AG20443 (cell line): ENCODE measurements around the gene COL6A3.
"Not testable (repeated sequence)": the region's sequence is repeated elsewhere in the genome, so short reads cannot be mapped to it uniquely, and the experiment has no call there.

Experiments
- DNase-seq: peaks from one replicate; pipeline ENCODE4 v3.0.0; 2012; ENCODE audit warnings: low spot score, mixed read lengths

COL6A3 gene

DNA sequence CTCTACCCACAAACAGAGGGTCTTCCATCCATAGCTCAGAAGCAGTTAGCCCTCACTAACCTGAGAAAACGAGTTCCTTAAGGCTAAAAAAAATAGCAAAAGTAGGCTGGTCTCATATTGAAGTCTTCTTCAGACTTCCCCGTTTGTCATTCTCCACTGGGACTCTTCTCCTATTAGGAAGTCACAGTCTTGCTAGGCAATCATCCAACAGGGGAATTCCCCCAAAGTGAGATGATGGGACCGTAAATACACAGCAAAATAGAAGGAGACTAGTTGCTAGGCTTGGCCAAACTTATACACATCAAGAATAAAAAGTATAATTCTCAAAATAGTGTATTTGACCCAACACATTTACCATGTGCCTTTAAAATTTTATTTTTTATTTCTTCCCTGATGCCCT lies 34.3 kb downstream of the COL6A3 start:
- DNase-seq = no peak

DNA sequence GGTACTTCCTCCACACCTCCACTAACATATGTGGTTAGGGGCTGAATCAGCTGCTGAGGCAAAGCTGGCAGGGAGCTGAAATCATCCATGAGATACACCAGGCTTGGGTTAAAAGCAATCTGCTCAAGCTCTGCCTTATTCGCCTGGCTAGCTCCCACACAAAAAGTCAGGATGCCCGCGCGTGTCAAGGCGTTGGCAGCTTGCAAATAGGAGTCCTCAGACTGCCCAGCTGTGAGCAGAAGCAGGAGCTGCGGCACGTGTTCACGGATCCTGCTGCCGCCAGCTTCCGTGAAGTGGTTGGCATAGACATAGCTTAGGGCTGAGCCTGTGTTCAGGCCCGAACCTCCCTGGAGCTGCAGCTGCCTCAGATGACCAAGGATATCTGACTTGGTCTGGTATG lies 35.3 kb downstream of the COL6A3 start:
- no peak for DNase-seq

DNA sequence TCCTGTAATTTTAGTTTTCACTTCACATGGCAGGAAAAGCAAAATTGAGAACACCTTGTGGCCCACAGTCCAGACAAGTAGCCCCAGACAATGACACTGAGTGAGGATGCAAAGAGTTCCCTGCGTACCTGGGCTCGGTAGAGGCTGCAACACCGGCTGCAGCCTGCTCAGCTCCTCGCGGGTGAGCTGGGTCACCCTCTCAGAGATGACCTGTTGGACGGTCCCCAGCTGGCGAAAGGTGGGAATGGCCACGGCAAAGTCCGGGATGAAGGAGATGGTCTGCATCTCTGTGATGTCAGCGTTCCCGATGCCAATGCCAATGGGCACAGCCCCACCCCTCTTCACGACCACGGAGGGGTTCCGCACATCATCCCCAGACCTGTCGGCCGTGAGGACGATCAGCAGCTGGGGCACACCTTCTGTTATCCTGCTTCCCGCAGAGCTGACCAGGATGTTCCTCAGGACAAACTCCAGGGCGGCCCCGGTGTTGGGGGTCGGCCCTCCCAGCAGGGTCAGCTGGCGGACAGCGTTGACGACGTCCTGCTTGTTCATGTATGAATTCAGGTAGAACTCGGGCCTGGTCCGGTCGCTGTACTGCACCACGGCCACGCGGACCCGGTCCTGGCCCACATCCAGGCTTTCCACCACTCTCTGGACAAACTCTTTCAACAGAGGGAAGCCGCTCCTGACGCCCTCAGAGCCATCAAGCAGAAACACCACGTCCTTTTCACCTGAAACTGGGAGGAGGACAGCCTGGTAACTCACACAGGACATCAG lies 39.5 kb downstream of the COL6A3 start:
- DNase-seq = no peak

DNA sequence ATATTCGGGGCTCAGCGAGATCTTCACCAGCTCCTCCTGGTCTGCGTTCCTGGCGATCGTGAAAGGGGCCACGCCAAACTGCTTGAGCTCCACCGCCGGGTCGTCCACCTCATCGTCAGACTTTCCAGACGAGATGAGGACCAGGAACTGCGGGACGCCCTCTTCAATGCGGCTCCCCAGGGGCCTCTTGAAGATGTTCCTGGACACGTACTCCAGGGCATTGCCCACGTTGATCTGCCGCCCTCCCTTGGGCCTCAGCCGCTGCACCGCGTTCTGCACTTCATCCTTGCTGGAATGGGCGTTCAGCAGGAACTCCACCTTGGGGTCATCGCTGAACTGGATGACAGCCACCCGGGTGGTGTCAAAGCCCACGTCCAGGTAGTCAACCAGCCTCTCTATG lies 42.1 kb downstream of the COL6A3 start:
- DNase-seq = no peak

DNA sequence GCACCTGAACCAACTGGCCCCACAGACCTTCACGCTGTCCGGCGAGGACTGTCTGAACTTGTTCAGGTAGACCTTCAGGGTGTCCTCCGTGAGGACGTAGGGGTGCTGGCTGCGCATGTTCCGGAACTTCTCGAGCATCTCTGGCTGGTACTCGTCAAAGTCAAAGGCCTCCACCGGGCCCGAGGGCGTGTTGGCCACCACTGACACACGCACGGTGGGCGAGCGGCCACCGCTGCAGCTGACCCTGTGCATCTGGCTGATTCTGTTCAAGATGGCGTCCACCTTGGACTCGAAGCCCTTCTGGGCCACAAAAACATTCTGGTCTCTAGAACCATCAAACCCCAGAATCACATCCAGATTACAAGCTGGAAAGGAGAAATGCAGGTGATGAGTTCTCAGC lies 48.3 kb downstream of the COL6A3 start:
- DNase-seq = no peak

DNA sequence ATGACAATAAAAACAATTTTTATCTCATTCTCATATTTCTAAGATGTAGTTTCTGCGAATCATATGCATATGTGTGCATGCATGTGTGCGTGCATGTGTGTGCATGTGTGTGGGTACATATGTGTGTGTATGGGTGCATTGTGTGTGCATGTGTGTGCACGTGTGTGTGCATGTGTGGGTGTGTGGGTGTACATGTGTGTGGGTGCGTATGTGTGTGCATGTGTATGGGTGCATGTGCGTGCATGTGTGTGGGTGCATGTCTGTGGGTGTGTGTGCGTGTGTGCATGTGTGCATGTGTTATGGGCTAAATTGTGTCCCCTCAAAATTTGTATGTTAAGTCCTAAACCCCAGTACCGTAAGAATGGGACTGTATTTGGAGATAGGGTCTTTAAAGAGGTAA lies 49.3 kb downstream of the COL6A3 start:
- no peak for DNase-seq

DNA sequence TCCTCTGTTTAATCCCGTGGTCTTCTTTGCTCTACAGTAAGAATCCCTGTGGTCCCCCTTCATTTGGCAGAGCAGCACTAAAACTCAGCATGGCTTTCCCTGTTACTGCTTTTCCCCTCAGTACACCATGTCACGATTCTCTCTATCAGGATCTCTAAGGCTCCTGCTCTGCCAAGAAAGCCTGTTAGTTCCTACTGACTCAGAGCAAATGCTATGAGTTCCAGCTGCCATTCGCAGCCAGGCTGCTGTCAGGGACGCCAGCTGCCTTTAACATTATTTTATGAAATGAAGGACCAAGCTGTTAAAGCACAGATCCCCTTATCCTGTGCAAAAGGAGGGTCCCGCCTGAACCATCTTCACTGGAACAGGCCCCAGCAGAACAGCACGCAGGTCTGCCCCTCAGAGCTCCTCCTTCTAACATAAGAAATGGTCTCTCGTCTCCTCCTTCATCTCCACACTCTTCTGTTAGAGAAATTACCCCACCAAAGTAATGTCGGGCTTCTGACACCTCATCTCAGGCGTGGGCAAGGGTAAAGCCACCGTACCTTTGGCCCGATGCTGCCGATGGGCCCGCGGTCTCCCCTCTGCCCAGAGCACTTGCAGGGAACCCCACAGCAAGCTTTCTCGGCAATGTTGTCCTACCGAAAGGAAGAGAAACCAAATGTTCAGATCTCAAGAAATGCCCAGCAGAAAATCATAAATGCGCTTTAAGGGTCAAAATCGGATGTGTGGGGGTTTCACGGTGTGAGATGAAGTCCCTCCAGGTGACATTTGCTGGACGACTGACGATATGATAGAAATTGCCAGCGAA lies 52.6 kb downstream of the COL6A3 start:
- DNase-seq = peak; percentile 76

DNA sequence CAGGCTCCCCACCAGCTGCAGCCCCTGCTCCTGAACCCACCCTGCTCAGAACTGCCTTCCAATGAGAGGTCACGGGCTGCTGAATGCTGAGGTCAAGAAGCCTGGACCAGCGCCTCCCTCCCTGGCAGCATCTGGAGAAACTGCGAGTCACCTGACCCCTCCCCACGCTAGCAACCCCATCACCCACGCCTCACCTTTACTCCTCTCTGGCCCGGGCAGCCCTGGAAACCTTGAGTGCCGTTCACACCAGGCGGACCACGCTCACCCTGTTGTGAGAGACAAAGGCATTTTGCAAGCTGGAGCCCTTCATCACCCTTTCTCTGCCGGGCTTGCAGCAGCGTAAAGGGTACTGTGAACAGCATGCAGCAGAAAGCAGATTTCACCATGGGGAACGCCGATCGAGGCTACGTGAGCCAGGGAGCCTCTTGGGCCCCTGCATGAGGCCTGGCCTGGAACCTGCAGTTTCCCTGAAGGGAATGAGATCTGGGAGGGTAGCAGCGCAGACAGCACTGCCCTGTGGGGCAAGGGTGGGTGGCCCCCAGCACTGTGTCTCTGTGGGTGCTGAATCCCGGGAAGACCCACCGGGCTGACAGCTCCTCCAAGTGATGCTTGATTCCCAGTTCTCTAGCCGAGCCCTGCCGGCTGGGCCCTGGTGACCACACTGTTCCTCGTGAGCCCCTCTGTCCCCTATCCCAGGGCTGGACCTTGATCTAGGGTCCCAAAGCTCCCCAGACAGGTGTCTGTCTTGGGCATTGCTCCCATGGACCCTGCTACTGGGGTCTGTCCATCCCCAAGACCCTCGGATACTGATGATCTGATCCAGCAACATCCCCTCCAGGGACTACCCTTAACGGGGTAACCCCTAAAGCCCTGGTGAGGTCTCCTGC lies 53.8 kb downstream of the COL6A3 start:
- DNase-seq = no peak

DNA sequence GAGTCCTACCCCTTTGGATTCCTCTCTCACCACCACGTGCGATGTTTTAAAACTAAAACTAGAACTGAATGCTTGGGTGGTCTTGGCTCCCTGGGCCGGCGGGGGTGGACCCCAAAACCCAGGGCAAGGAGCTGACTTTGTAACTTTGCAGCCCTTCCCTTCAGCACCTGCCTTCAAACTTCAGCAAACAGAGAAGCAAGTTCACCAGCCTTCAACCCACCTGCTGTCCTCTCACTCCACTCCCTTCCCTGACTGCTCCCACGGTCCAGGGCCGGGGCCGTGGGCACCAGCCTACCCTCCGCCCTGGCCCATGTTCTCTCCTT lies 54.5 kb downstream of the COL6A3 start:
- no peak for DNase-seq

DNA sequence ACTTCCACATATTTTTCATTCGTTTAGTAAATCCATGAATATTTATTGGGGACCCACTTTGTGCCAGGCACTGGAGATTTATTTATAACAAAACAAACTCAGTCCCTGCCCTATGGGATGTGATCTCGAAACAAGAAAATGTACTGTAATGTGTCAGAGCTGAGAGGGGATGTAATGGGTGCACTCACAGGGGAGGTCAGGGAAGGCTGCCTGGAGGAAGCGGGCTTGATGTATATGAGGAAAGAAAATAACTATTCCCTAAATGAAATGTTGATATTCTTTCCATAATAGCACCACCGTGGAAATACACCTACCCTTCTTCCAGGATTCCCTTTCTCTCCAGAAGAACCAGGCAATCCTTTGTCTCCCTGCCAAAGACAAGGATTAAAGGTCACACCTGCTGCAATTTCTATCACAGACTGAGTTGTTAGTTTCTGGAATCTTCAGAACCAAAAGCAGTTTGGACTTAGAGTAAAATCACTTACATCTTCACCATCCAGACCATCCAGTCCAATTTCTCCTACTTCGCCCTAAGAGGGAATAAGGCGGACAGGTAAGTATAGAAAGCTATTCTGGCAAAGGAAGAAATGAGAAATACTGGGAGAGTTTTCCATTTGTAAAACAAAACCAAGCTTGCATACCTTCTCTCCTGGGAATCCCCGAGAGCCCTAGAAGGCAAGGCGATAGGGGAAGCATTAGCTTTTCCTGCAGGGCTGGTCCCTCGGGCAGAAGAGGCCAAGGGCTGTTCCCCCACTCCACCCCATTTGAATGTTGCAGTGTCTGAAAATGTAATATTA lies 55.0 kb downstream of the COL6A3 start:
- DNase-seq = no peak

DNA sequence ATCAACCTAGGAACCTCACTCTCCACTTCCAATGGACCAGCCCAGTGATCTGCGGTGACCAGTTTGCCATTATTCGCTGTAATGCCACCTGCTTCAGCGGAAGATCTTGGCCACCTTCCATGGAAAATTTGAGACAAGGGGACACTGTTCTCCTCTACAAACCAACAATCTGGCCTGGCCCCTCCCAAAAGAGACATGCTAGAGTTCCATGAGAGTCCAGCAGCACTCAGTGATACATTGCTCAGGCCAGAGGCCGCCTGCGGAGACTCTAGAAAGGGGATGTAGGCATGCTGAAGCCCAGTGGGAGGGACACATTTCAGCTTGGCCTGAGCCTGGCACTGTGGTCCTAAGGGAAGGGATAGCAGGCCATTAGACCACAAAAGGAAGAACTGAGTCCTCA lies 58.3 kb downstream of the COL6A3 start:
- DNase-seq = no peak

DNA sequence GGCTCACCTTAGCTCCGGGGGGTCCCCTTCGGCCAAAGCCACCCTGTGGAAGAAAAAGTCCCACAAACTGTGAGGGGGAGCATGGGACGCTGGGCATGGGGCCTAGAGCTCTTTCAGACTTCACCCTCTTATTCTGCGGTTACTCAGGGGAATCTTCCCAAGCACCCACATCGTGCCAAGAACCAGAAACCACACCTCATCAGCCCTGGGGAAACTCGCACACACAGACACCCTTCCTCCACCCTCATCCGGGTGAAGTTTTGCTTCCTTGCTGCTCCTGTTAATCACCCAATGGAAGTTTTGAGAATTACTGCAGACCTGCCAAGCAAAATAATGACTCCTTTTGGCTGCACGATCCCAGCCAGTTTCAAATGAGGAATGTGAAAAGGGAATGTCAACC lies 59.1 kb downstream of the COL6A3 start:
- DNase-seq = peak; percentile 36

DNA sequence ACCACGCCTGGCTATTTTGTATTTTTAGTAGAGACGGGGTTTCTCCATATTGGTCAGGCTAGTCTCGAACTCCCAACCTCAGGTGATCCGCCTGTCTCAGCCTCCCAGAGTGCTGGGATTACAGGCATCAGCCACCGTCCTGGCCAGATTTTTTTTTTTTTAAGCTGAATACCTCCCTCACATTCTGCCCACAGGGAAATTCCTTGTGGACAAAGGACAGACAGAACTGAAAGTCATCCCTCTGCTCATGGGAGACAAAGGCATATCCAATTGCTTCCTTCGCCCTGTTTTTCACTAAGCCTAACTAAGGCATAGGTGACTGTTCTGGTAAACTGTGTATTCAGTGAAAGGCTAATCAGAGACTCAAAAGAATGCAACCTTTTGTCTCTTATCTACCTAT lies 59.8 kb downstream of the COL6A3 start:
- not testable (repeated sequence) for DNase-seq

DNA sequence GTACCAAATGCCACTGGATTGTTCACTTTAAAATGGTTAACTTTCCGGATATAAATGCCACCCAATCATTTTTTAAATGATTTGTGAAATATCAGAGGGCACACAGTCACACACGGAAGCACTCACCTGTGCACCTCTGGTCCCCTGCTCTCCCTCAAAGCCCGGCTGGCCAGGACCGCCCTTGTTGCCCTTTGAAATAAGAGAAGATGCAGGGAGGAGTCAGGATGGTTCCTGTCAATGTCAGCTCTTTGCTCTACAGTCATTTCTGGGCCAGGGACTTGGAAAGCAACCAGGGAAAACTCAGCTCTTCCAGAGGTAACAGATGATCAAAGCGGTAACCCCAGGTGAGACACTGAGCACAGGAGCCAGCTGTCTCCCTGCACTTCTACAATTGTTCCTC lies 60.7 kb downstream of the COL6A3 start:
- DNase-seq = no peak

DNA sequence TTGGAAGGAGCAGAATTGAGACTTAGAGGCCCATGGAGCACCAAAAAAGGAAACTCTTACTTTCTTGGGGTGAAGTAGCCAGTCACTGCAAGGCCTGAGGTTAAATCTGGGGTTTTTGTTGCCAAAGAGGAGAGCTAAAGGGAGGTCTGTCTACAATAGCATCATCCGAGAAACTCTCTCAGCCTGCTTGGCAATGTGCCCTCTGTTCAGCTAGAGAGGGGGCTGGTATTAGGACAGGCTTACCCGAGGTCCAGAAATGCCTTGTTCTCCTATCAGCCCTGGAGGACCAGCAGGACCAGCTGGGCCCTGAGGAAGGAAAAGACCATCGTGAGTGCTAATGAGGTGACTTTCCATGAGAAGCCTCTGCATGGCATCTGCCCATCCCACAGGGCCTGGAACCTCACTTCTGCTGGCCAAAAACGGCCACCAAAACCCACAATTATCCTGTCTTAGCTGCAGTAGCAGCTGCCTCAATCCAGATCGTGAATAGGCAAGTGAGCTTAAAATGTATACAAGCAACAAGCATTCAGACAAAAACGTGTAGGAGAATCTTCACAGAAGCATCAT lies 61.6 kb downstream of the COL6A3 start:
- no peak for DNase-seq

DNA sequence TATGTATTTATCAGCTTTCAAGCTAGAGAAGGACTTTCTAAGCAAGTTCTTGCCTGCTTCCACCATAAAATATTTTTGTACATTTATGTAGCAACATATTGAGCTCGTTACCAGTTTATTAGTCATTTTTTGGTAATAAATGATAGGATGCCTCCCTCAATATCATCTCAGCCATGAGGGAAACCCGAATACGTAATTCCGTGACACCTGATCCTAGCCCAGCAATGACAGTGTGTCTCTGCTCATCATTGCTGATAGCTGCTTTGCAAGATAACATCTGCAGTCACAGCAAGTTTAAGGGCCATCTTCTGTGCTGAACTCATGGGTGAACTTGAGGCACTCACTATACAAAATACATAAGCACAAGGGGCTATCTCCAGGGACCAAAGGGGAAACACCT lies 62.2 kb downstream of the COL6A3 start:
- no peak for DNase-seq

DNA sequence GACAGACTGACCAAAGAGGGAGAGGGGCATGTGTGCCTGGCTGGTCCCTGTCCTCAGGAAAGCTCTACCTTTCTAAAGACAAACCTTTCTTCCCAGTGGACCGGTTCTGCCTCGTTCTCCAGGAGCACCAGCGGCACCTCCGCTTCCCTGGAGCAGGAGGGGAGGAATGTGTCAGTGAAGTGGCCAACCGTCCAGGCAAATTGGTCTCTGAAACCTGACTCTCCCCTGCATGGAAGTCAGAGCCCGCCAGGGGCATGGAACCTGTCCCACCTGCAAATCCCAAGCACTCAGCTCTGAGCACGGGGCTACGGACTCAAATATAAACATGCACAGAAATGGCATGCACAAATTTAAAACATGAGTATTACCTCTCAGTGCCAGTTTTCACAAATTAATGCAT lies 62.9 kb downstream of the COL6A3 start:
- DNase-seq = no peak

DNA sequence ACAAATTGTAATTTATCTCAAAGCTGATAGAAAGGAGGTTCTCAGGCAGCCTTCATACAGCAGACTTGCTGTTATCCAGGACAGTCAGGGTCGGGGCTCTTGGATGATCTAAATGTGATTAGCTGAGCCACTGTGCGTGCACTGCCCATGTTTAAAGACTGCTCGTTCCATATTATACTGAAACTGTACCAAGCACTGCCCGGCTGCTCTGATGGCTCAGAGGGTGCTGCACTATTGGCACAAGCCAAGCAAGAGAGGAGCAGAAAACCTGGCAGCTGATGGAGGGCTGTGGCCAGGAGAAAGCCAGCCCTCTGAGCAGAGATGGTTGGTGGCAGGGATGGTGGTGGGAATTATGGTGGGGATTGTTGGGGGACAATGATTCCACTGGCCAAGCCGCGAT lies 63.4 kb downstream of the COL6A3 start:
- no peak for DNase-seq

DNA sequence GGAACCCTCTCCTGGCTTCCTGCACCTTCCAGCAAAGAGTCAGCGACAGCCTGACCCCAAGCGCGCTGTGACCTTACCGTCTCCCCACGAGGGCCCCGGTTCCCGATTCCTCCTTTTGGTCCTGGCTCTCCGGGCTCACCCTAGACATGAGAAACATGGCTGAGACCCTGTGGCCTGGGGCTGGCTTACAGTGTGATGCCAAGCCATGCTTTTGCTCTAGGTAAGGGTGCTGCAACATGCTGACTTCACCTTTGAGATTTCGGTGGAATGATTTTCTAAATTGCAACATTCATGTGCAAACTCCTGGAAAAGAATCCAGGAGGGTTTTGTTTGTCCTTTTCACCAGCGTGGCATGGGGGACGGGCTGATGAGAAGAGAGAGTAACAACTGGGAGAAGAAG lies 63.9 kb downstream of the COL6A3 start:
- DNase-seq = no peak

DNA sequence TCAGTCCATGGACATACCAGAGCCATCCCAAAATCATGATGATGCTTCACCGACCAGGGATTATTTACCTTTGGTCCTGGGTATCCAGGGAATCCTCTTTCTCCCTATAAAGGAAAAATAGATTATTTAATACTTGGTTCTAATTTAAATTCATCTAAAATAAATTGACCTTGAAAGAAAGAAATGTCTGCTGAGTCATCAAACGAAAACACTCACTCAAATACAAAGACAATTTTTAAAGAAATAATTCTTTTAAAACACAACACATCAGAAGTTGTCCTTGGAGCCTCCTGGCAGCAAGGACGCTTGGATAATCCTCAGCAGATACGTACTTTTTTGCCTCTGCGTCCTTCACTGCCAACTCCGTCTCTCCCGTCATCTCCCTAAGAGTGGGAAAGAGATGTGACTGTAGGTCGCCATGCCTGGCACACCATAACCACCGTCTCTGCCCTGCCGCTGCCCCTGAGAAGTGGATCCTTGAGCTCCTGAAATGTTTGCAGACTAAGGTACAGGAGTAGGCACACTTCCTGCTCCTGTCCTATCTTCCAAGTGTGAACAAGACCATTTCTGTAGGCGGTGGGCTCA lies 65.6 kb downstream of the COL6A3 start:
- DNase-seq = no peak
